GM12874 (cell line): ENCODE data around the gene MGST2.

ENCODE experiments used
- CTCF ChIP-seq: IDR thresholded peaks from 2 replicates; pipeline ENCODE4 v1.5.1; 2011; ENCODE audit warnings: low read depth, mild to moderate bottlenecking, control low read depth, low read length, moderate library complexity; ENCODE audit not compliant: insufficient read depth

MGST2 gene

GRCh38 chr4:139736274-139736660 is 70.6 kb downstream of the MGST2 start:
- no peak for TF ChIP-seq CTCF

- TF ChIP-seq CTCF = no peak
Measured at GRCh38 chr4:139736661-139737060, 71.0 kb downstream of the MGST2 start.

- no peak for TF ChIP-seq CTCF
Measured at GRCh38 chr4:139738846-139739613, 73.4 kb downstream of the MGST2 start.

- no peak for TF ChIP-seq CTCF
Measured at GRCh38 chr4:139740121-139740520, 74.5 kb downstream of the MGST2 start.

- TF ChIP-seq CTCF = no peak
Measured at GRCh38 chr4:139740531-139741041, 75.0 kb downstream of the MGST2 start.

- no peak for TF ChIP-seq CTCF
Measured at GRCh38 chr4:139743027-139743426, 77.4 kb downstream of the MGST2 start.

- TF ChIP-seq CTCF = no peak
Measured at GRCh38 chr4:139744232-139744631, 78.6 kb downstream of the MGST2 start.
